Parathyroid adenoma (tissue), 2 donors: ENCODE results near the gene CPN1.
"Not testable (repeated sequence)": the region's sequence is repeated elsewhere in the genome, so short reads cannot be mapped to it uniquely, and the experiment has no call there.

Experiments
- H2AFZ ChIP-seq: fragments of 300-600 bp; sonication (generic); one replicate; pipeline ENCODE4 v1.7.0; 2017; ENCODE audit warnings: antibody characterized with exemption, mild to moderate bottlenecking
- H3K27ac ChIP-seq: fragments of 300-600 bp; sonication (generic); one replicate; pipeline ENCODE4 v1.7.0; 2017
- H3K27me3 ChIP-seq: fragments of 300-600 bp; sonication (generic); one replicate; pipeline ENCODE4 v1.7.0; 2017; ENCODE audit warnings: low read length; ENCODE audit not compliant: control insufficient read depth, insufficient read depth
- H3K36me3 ChIP-seq: fragments of 300-600 bp; sonication (generic); one replicate; pipeline ENCODE4 v1.7.0; 2017; ENCODE audit warnings: low read length; ENCODE audit not compliant: control insufficient read depth, insufficient read depth
- H3K4me1 ChIP-seq: fragments of 300-600 bp; sonication (generic); one replicate; pipeline ENCODE4 v1.7.0; 2017; ENCODE audit warnings: control low read depth
- H3K4me2 ChIP-seq: fragments of 300-600 bp; sonication (generic); one replicate; pipeline ENCODE4 v1.7.0; 2017; ENCODE audit warnings: low read length
- H3K4me3 ChIP-seq: fragments of 300-600 bp; sonication (generic); one replicate; pipeline ENCODE4 v1.7.0; 2017; ENCODE audit warnings: low read depth, low read length
- H3K79me2 ChIP-seq: fragments of 300-600 bp; sonication (generic); one replicate; pipeline ENCODE4 v1.7.0; 2017; ENCODE audit warnings: control low read depth
- H3K9ac ChIP-seq: fragments of 300-600 bp; sonication (generic); one replicate; pipeline ENCODE4 v1.7.0; 2017; ENCODE audit warnings: mild to moderate bottlenecking
- H3K9me3 ChIP-seq: fragments of 300-600 bp; sonication (generic); one replicate; pipeline ENCODE4 v1.7.0; 2017; ENCODE audit warnings: low read length; ENCODE audit not compliant: control insufficient read depth
- TF ChIP-seq, protein P1 (sequence below): fragments of 300-600 bp; sonication (generic); IDR thresholded peaks from one replicate; pipeline ENCODE4 v1.7.0; 2017; ENCODE audit warnings: antibody characterized with exemption, mild to moderate bottlenecking
- donor health status: primary hyperparathyroidism.

Gene CPN1

DNA sequence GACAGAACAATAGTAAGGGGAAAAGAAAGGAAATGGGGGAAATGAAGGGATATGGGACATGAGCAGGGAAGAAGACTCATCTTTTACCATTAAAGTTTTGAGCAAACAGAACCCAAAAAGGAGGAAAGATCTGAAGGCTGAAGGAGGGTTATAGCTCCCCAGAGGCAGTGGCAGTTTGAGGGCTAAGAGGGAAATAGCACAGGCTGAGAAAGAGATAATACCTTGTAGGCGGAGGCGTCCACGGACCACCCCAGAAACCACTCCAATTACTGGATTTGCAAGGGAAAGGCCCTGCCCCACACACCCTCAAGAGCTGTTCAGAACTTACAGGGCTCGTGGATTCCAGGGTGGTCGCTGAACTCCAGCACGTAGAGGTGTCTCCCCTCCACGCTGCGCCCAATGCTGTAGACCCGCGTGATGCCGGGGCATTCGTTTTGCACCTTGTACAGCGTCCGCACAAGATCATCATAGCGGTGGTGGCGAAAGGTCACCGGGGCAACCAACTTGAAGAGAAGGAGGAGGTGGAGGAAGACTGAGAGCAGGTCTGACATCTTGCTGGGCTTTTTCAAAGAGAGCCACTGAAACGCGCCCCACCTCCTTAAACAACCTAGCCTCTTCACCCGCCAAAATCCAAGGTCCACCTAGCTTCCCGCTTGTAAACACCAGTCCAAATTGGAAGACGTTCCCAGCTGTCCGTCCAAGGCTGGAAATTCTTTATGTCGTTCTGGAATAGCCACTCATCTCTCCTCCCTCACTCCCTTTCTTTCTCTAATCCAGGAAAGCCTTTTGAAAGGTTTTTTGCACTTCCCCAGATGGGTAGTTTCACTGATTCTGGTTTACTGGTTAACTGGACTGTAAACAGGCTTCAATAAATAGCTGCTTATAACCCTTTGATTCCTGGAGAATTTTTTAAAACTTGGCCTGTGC is at the start of gene CPN1:
TSS of gene CPN1 (minus strand) at position 795 of the 927 bp plus-strand sequence. CDS start at position 551, 244 bp downstream.
- H3K27me3 ChIP-seq, result no peaks in the 10 kb centered on the region
- TF ChIP-seq, protein P1, sequence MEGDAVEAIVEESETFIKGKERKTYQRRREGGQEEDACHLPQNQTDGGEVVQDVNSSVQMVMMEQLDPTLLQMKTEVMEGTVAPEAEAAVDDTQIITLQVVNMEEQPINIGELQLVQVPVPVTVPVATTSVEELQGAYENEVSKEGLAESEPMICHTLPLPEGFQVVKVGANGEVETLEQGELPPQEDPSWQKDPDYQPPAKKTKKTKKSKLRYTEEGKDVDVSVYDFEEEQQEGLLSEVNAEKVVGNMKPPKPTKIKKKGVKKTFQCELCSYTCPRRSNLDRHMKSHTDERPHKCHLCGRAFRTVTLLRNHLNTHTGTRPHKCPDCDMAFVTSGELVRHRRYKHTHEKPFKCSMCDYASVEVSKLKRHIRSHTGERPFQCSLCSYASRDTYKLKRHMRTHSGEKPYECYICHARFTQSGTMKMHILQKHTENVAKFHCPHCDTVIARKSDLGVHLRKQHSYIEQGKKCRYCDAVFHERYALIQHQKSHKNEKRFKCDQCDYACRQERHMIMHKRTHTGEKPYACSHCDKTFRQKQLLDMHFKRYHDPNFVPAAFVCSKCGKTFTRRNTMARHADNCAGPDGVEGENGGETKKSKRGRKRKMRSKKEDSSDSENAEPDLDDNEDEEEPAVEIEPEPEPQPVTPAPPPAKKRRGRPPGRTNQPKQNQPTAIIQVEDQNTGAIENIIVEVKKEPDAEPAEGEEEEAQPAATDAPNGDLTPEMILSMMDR, result no peak
- no peak within 1 kb of the TSS for H3K9ac ChIP-seq
- no peak within 1 kb of the TSS for H2AFZ ChIP-seq
- H3K9me3 ChIP-seq, result no peaks in the 10 kb centered on the region
- H3K4me3 ChIP-seq, result no peak within 1 kb of the TSS
- no peaks in the 10 kb centered on the region for H3K4me1 ChIP-seq
- no peaks in the 10 kb centered on the region for H3K36me3 ChIP-seq
- H3K27ac ChIP-seq, result no peak within 1 kb of the TSS
- no peaks in the 10 kb centered on the region for H3K79me2 ChIP-seq
- H3K4me2 ChIP-seq, result no peak within 1 kb of the TSS

DNA sequence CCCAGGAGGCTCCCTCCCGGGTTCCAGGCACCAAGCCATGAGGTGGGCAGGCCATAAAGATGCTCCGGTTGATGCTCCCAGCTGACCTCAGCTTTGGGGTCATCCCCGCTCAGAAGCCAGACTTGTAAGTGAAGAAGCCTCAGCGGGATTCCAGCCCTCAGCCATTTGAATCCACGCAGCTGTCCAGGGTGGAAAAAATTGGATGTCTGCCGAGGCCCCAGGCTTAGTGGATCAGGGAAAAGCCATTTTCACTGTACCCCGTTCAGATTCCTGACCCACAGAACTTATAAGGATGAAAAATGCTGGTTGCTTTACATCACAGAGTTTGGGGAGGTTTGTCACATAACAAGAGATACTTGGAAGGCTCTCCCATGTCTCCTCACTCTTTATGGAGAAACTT is 49.2 kb upstream of the CPN1 start:
- Histone ChIP-seq H3K27me3 (no peaks in the 10 kb centered on the region), H3K79me2 (no peaks in the 10 kb centered on the region), H3K4me3 (no peak overlapping the region), H3K4me2 (no peak overlapping the region), H3K36me3 (no peaks in the 10 kb centered on the region), H3K27ac (no peak overlapping the region), H3K4me1 (no peaks in the 10 kb centered on the region), H3K9me3 (no peaks in the 10 kb centered on the region), H2AFZ (peak overlapping the region; percentile 16), H3K9ac (no peak overlapping the region)
- TF ChIP-seq, protein P1, result no peak

DNA sequence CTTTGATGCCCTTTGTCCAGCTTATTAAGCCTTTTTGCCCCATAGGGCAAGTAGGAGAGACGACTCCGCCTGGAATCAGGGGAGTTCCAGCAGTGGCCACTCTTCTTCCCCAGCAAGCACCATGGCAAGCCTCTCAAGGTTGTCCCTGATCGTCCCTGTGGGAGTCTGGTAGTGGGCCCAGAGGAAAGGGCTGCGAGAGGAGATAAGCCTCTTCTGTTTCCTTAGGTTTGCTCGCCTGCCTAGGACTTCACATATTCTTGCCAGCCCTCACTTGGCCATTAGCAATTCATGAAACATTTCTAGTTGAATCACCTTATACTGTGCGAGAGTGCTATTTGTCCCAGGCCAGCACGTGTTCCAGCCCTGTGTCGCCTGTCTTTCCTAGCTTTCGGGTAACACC is 47.8 kb upstream of the CPN1 start:
- Histone ChIP-seq H3K9me3 (no peaks in the 10 kb centered on the region), H3K79me2 (no peaks in the 10 kb centered on the region)

DNA sequence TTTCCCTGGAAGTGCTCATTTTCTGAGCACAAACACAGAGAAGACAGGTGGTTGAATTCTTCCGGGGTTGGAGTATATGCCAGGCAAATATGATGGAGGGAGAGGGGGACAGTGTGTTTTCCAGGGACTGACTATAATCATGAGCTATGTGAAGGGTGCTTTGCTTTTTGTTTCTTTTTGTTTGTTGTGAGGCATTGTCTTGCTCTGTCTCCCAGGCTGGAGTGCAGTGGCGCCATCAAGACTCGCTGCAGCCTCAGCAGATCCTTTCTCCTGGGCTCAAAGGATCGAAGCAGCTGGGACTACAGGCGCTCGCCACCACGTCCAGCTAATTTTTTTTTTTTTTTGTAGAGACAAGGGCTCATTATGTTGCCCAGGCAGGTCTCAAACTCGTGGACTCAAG is 47.3 kb upstream of the CPN1 start:
- H2AFZ ChIP-seq, result no peak overlapping the region
- H3K27me3 ChIP-seq, result no peaks in the 10 kb centered on the region
- no peaks in the 10 kb centered on the region for H3K36me3 ChIP-seq
- no peak overlapping the region for H3K9ac ChIP-seq
- TF ChIP-seq, protein P1, result no peak
- H3K79me2 ChIP-seq, result no peaks in the 10 kb centered on the region
- no peaks in the 10 kb centered on the region for H3K4me1 ChIP-seq
- H3K27ac ChIP-seq, result no peak overlapping the region
- H3K9me3 ChIP-seq, result no peaks in the 10 kb centered on the region
- H3K4me2 ChIP-seq, result no peak overlapping the region
- H3K4me3 ChIP-seq, result no peak overlapping the region

More for the DNA sequence above, 47.8 kb upstream of the CPN1 start:
- Histone ChIP-seq H3K27ac (no peak overlapping the region), H3K36me3 (no peaks in the 10 kb centered on the region), H3K4me1 (no peaks in the 10 kb centered on the region), H3K27me3 (no peaks in the 10 kb centered on the region), H3K9ac (no peak overlapping the region), H3K4me3 (no peak overlapping the region), H3K4me2 (no peak overlapping the region), H2AFZ (peak overlapping the region; percentile 35)
- TF ChIP-seq, protein P1, result no peak

DNA sequence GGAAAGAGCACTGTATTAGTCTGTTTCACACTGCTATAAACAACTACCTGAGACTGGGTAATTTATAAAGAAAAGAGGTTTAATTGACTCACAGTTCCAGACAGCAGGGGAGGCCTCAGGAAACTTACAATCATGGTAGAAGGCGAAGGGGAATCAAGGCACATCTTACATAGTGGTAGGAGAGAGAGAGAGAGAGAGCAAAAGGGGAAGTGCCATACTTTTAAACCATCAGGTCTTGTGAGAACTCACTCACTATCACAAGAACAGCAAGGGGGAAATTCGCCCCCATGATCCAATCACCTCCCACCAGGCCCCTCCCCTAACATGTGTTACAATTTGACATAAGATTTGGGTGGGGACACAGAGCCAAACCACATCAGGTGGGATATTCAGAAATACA is 43.7 kb upstream of the CPN1 start:
- H3K79me2 ChIP-seq, H3K4me2 ChIP-seq, H3K9ac ChIP-seq, H3K36me3 ChIP-seq, H3K9me3 ChIP-seq, H3K27ac ChIP-seq, H3K4me3 ChIP-seq, H3K27me3 ChIP-seq, H3K4me1 ChIP-seq: not testable (repeated sequence)
- H2AFZ ChIP-seq, result peak overlapping the region; percentile 35
